ENCODE measurements around the gene CBR3. TPM values are rescaled to one million over a fixed set of nuclear protein-coding genes. Genes with fewer than 3 reads are reported as not detected.

Gene CBR3
- total and polyA plus RNA-seq, 11 donors = 1.4 to 5.5 (median 2.9) TPM

GRCh38 chr21:36166705-36167104 lies 31.8 kb downstream of the CBR3 start:
- Histone ChIP-seq H3K36me3 (peaks cover 0 to 44% (median 21%) of the 10 kb centered on the region in 9 donors), H3K27me3 (no peaks in the 10 kb centered on the region), H3K4me3 (no peak overlapping the region), H3K27ac (no peak overlapping the region), H3K9me3 (no peaks in the 10 kb centered on the region), H3K4me1 (peaks cover 0 to 35% (median 13%) of the 10 kb centered on the region in 12 donors)
- no peak for DNase-seq
- intact Hi-C loops (cut with DNase I) = no loop called here
- ATAC-seq = no peak
- TF ChIP-seq CTCF (IDR thresholded peaks at IDR 0.05) = no peak
- WGBS, 4 donors = 85 to 94% (median 93%) methylated on average over 7 of the region's 7 CpGs

GRCh38 chr21:36167541-36167940 lies 32.7 kb downstream of the CBR3 start:
- TF ChIP-seq CTCF (IDR thresholded peaks at IDR 0.05) (no peak), POLR2A (IDR thresholded peaks at IDR 0.05) (no peak)

GRCh38 chr21:36169470-36170128 lies 34.7 kb downstream of the CBR3 start:
- intact Hi-C loops (cut with DNase I) = no loop called here
- Histone ChIP-seq H3K4me1 (peaks cover 0 to 52% (median 12%) of the 10 kb centered on the region in 12 donors), H3K36me3 (peaks cover 0 to 44% (median 21%) of the 10 kb centered on the region in 9 donors), H3K27me3 (no peaks in the 10 kb centered on the region), H3K27ac (peak overlapping the region in 1 of 12 donors; percentile 33), H3K4me3 (no peak overlapping the region), H3K9me3 (no peaks in the 10 kb centered on the region)
- 82 to 93% (median 91%) methylated on average over 19 of the region's 19 CpGs for WGBS, 4 donors
- TF ChIP-seq CTCF (IDR thresholded peaks at IDR 0.05) (no peak), POLR2A (IDR thresholded peaks at IDR 0.05) (no peak)
- ATAC-seq = no peak
- peak in 3 of 5 donors; percentile 33 to 48 (median 37) for DNase-seq

More at GRCh38 chr21:36167541-36167940, 32.7 kb downstream of the CBR3 start:
- H3K27ac ChIP-seq = no peak overlapping the region
- H3K4me1 ChIP-seq = peaks cover 0 to 43% (median 20%) of the 10 kb centered on the region in 12 donors
- H3K36me3 ChIP-seq = peaks cover 0 to 44% (median 21%) of the 10 kb centered on the region in 9 donors
- no peaks in the 10 kb centered on the region for H3K27me3 ChIP-seq
- DNase-seq (no peak), ATAC-seq (no peak)
- WGBS, 4 donors = 92 to 97% (median 93%) methylated on average over 4 of the region's 4 CpGs
- intact Hi-C loops (cut with DNase I) = no loop called here
- H3K9me3 ChIP-seq = no peaks in the 10 kb centered on the region
- H3K4me3 ChIP-seq = no peak overlapping the region

GRCh38 chr21:36170823-36171222 lies 35.9 kb downstream of the CBR3 start:
- peak overlapping the region in 7 of 12 donors; percentile 18 to 81 (median 74) for H3K27ac ChIP-seq
- WGBS, 4 donors = 94 to 98% (median 97%) methylated on average over 5 to 6 of the region's 6 CpGs
- intact Hi-C loops (cut with DNase I) = no loop called here

More at GRCh38 chr21:36170823-36171222, 35.9 kb downstream of the CBR3 start:
- DNase-seq = no peak
- Histone ChIP-seq H3K27me3 (no peaks in the 10 kb centered on the region), H3K4me3 (no peak overlapping the region), H3K9me3 (no peaks in the 10 kb centered on the region), H3K4me1 (peaks cover 0 to 52% (median 12%) of the 10 kb centered on the region in 12 donors), H3K36me3 (peaks cover 0 to 35% (median 21%) of the 10 kb centered on the region in 9 donors)
- ATAC-seq = no peak
- TF ChIP-seq POLR2A (IDR thresholded peaks at IDR 0.05) (no peak), CTCF (IDR thresholded peaks at IDR 0.05) (no peak)
